CD4-positive, alpha-beta T cell treated with Interleukin-10 for 1 hour (primary cell): ENCODE results near the gene CDT1.

Experiments
- DNase-seq: peaks from one replicate; pipeline ENCODE4 v3.0.0-alpha.2; 2020

CDT1 gene

DNA sequence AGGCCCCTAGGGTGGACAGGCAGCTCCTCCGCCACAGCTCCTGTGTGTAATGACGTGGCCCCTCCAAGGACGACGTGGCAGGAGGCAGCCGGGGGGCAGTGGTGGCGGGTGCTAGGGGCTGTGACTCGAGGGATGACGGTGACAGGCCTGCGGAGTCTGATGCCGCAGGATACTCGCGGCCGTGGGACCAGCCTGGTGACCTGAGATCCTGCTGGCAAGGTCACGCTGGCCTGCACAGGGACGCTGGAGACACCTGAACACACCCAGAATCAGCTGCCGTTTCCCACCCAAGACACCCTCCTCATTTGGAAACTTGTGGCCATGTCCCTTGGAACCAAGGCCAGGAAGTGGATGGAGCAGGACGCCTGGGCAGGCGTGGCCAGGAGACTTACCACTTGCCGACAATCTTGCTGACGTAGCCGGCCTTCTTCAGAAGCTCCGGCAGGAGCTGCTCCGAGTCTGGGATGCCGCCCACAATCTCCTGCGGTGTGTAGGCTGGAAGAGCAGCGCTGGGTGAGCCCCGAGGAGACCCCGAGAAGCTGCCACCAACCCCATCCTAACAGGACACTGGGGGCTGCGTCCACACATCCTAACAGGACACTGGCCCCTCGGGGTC, 37.1 kb downstream of the CDT1 start:
- no peak for DNase-seq

- no peak for DNase-seq
Measured at GRCh38 chr16:88841521-88842307, 38.1 kb downstream of the CDT1 start.

DNA sequence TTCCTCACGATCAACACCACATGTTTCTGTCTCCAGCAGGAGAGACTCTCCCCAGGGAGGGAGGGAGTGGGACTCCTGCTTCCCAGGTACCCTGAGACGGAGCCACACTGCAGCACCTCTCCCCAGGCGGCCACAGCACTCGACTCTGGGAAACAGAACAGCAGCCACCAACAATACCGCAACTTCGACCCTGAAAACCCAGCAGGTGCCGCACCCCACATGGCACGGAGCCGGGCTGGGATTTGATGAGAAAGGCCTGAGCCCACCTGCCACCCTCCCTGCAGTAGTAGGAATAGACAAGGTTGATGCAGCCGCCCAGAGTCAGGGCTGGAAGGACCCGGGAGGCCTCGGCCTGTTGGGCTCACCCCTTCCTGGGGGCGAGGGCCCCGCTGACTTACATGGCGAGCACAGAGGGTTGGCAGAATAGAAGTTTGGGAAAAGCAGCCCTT, 38.7 kb downstream of the CDT1 start:
- no peak for DNase-seq

DNA sequence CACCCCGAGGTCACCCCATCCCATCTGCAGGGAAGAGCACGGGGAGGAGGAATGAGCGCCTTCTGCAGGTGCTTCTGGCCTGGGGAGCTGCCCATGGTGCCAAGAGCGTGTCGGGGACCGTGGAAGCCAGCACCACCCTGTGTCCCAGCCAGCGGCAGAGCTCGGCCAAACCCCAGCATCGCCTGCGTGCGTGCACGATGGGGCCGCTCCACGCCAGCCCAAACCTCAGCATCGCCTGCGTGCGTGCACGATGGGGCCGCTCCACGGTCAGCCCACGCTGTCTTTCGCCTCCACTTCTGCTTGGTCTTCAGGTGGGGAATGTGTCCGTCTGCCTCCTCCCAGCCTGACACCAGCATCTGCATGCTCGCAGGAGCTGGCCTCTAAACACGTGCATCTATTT, 39.2 kb downstream of the CDT1 start:
- no peak for DNase-seq

GRCh38 chr16:88843256-88843655, 39.7 kb downstream of the CDT1 start:
- DNase-seq: no peak

- no peak for DNase-seq
Measured at GRCh38 chr16:88844419-88845036, 40.9 kb downstream of the CDT1 start.

DNA sequence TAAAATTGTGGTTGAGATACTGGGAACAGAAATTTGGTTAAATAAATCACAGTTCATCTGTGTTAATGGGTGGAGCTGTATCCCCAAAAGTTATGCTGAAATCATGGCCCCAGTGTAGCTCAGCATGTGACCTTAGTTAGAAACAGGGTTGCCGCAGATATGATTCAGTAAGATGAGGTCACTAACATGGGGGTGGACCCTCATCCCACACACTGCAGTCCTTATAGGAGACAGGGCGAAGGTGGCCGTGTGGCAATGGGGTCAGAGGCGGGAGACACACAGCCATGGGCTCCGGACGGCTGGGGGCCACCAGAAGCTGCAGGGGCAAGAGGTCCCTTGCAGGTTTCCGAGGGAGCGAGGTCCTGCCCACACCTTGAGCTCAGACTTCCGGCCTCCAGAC, 42.5 kb downstream of the CDT1 start:
- DNase-seq: no peak

- no peak for DNase-seq
Measured at GRCh38 chr16:88847654-88848053, 44.1 kb downstream of the CDT1 start.

GRCh38 chr16:88848557-88848956, 45.0 kb downstream of the CDT1 start:
- no peak for DNase-seq

DNA sequence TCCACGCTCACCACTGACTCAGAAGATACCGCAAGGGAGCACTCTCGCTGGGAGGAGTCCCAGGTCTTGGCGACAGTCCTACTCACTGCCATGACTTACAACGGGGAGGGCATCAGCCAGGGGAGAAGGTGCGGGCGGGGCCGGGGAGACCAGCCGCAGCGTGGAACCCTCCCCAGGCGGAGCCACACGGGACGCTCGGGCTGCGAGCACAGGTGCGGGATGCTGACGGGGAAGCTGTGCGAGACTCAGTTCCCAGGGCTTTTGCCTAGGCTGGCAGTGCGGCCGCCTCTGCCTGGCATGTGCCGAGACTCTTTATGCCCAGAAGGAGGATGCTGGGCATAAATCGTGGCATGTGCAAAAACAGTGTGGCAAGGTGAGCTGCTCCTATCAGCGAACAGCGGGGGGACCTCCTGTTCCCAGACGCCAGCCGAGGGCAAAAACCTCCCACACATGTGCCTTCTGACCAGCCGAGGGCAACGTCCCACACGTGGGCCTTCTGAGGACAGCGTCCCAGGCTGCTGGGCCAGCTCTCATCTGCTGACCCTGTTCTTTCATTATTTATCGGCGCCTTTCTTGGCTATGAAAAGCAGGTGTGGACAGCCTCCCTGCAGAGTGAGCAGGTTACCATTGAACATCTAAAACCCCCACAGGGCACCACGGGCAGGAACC, 47.1 kb downstream of the CDT1 start:
- no peak for DNase-seq

GRCh38 chr16:88851616-88852015, 48.0 kb downstream of the CDT1 start:
- no peak for DNase-seq

DNA sequence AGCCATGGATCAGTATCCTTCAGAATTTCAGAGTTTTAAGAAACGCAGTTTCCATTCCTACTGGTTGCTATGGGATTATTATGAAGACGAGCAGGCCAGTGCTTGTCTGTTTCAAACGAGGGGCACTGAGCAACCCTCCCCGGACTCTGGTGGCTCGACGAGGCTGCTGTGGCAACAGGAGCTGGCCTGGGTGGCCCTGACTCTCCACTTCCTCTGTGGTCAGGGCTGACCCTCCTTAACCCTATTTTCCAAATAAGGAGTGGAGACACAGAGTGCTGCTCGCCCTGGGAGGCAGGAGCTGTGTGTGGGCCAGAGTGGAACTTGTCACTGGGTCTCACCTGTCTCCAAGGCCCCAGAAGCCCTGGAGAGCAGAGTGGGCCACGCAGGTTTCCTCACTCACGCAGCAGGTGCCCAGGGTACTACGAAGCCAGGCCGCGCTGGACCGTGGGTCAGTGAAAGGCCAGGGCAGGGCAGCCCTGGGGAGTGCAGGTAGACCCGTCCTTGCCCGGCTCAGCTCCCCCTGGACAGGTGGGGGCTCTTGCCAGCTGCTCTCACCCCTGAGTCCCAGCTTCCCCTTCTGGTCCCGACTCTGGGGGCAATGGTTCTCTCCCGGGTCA, 49.8 kb downstream of the CDT1 start:
- DNase-seq: no peak

DNA sequence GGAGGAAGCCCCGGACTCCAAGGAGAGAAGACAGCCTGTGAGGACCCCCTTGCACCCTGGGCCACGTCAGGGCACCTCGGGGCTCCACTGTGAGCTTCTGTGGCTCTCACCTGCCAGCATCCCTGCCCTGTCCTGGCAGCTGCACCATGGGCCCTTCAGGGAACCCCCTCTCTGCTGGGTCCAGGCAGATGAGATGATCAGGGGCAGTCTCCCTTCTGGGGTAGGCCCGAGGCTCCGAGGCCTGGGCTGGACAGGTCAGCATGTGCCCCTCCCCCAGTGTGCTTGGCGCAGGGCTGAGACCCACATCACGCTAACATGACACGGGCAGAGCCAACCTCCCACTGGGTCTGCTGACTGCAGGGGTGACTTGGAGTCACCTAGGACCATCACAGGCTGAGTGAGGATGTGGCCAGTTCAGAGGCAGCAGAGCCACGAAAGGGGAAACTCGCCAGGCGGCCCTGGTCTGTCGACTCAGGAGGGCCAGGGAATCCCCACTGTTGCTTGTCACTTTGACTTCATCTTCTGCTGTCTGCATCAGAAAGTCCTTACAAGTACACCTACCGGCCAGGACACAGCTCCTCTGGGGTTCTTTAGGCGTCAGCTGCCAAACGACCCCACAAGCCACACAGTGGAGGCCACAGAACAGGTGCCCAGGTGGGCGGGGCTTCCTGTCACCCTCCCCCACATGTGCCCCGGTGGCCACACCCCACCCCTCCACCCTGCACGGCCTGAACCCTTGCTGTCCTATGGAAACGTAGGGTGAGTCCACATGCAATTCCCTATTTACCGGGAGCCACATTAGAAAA, 50.9 kb downstream of the CDT1 start:
- DNase-seq: peak; percentile 31

DNA sequence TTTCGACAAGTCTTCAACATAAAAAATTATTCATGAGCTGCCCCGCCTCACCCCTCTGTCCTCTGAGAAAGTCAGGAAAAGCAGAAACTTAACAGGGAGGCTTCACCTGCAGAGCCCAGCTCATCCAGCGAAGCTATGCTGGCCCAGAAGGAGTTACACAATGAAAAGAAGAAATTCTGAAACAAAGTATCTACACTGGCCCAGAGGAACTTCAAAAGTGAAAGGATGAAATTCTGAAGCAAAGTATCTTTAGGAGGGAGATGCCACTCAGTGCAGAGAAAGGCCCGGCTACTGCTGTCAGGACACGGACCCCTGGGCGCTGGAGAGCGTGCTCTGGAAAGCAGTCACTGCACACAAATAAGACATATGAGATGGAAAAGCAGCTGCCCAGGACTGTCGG, 51.6 kb downstream of the CDT1 start:
- no peak for DNase-seq

GRCh38 chr16:88855736-88856121, 52.1 kb downstream of the CDT1 start:
- DNase-seq: no peak

DNA sequence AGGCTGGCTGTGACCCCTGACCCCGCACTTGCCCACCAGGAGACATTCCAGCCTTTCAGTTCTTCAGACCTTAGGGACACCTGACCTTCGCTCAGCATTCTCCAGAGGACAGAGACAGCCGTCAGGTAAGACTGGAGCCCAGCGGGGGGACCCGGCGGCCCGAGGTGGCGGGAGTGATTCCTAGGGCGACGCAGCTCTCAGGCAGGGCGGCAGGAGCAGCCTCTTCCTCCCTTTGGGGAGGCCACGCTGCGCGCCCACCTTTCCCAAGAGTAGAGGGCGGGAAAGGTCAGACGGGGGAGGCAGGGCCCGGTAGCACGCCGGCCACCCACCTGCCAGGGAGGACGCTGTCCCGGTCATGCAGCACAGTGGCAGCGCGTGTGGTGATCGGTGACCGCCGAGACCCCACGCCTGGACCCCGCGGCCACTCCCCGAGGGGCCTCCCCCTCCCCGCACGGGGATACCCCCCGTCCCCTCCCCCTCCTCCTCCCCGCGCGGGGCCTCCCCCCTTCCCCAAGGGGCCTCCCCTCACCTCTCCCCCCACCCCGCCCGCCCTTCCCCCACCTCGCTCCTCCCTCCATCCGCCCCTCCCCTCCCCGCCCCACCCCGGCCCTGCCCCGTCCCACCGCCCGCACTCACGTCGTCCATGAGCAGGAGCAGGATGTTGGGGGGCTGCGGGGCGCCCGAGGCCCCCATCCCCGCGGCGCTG, 52.7 kb downstream of the CDT1 start:
- no peak for DNase-seq

DNA sequence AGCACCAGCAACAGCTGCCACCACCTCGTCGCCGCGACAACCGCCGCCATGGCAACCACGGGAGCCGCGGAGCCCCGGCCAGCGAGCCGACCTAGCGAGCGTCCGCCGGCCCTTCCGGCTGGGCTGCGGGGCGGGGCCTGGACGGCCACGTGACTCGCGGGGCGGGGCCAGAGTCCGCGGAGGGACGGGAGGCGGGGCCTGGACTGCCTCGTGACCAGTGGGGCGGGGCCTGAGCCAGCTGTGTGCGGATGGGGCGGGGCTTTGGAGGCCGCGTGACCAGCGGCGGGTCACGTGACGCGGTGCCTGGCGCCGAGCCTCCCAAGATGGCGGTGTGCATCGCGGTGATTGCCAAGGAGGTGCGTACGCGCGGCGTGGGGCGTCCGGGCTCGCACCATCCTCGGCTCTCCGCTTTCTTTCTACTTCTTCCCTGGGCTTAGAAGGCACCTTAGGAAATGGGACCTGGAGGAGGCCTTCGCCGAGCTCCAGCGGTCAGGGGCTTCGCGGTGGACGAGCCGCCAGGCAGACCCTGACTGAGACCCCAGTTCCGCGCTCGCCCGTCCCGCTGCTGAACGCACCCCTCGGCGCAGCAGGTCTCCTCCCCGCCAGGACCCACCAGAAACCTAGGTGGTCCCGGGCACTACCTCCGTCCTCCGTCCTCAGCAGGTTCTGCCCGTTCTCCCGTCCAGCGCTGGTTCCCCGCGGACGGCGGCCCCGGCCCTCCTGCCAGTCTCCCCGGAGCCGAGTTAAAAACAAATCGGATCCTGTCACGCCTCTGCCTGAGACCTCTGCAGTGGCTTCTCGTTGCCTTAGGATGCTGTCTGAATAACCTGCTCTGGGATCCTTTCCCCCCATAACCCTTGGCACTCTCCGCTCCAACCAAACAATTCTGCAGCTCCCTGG, 53.5 kb downstream of the CDT1 start, which contains the start of the genes GALNS and TRAPPC2L:
Gene GALNS, minus strand, starts transcription at position 120 of the 900 bp plus-strand sequence. Its CDS starts 70 bp downstream, at position 50.
Gene TRAPPC2L, plus strand, starts transcription at position 300 of the 900 bp plus-strand sequence. Its CDS starts 24 bp downstream, at position 324.
- DNase-seq: peak; percentile 98

GRCh38 chr16:88857728-88858339, 54.2 kb downstream of the CDT1 start:
- DNase-seq: peak; percentile 78
